ENCODE results near the gene CLCN5.

DNA sequence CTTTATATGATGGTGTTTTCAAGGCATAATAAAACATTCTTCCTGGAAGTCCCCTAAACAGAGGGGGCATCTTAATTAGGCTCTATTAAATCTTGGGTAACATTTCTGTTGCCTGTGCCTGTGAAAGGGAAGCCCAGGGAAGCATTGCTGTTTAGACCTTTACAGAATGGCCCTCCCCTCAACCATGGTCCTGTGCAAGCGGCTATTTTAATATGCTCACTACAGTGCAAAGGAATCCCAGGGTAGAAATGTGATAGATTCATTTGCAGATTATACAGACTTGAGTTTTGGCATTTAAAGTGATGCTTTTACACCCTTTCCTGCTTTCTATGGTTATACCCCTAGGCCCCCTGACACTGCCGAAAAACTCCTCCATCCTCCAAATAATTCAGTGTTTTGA is 65.3 kb downstream of the CLCN5 start:
- no peak for TF ChIP-seq YY1 (IDR thresholded peaks at IDR 0.05; ENCODE audit: insufficient read depth, insufficient replicate concordance, low read depth, low read length)
- no peak for TF ChIP-seq ZNF446 (CRISPR knock-in tag; IDR thresholded peaks at IDR 0.05)
- TF ChIP-seq, protein P1, sequence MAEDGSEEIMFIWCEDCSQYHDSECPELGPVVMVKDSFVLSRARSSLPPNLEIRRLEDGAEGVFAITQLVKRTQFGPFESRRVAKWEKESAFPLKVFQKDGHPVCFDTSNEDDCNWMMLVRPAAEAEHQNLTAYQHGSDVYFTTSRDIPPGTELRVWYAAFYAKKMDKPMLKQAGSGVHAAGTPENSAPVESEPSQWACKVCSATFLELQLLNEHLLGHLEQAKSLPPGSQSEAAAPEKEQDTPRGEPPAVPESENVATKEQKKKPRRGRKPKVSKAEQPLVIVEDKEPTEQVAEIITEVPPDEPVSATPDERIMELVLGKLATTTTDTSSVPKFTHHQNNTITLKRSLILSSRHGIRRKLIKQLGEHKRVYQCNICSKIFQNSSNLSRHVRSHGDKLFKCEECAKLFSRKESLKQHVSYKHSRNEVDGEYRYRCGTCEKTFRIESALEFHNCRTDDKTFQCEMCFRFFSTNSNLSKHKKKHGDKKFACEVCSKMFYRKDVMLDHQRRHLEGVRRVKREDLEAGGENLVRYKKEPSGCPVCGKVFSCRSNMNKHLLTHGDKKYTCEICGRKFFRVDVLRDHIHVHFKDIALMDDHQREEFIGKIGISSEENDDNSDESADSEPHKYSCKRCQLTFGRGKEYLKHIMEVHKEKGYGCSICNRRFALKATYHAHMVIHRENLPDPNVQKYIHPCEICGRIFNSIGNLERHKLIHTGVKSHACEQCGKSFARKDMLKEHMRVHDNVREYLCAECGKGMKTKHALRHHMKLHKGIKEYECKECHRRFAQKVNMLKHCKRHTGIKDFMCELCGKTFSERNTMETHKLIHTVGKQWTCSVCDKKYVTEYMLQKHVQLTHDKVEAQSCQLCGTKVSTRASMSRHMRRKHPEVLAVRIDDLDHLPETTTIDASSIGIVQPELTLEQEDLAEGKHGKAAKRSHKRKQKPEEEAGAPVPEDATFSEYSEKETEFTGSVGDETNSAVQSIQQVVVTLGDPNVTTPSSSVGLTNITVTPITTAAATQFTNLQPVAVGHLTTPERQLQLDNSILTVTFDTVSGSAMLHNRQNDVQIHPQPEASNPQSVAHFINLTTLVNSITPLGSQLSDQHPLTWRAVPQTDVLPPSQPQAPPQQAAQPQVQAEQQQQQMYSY (CRISPR knock-in tag; IDR thresholded peaks at IDR 0.05), result no peak
- no peak for TF ChIP-seq LBX2 (CRISPR knock-in tag; IDR thresholded peaks at IDR 0.05; ENCODE audit: borderline replicate concordance)
- TF ChIP-seq ARNT (IDR thresholded peaks at IDR 0.05), result no peak
- TF ChIP-seq ZNF644 (CRISPR knock-in tag; IDR thresholded peaks at IDR 0.05; ENCODE audit: low read depth), result no peak
- no peak for TF ChIP-seq NFYB (CRISPR knock-in tag; IDR thresholded peaks at IDR 0.05)
- no peak for TF ChIP-seq REST (IDR thresholded peaks at IDR 0.05; ENCODE audit: borderline replicate concordance in 1 of 2, low read depth in 1 of 2, low read length in 2 of 2)
